Stomach smooth muscle (tissue), 2 donors: ENCODE data around the gene RNF215.
"Not testable (repeated sequence)": the region's sequence is repeated elsewhere in the genome, so short reads cannot be mapped to it uniquely, and the experiment has no call there.

Source experiments
- H3K27ac ChIP-seq: one replicate; pipeline ENCODE4 v1.7.0; 2013; ENCODE audit warnings: mild to moderate bottlenecking, low read length, inconsistent platforms
- H3K27me3 ChIP-seq, 2 donors: one replicate each; pipeline ENCODE4 v1.7.0; 2013; ENCODE audit warnings: low read length in 2 of 2; ENCODE audit not compliant: insufficient read depth in 2 of 2, control insufficient read depth in 1 of 2
- H3K36me3 ChIP-seq, 2 donors: one replicate each; pipeline ENCODE4 v1.7.0; 2013; ENCODE audit warnings: low read length in 2 of 2; ENCODE audit not compliant: control insufficient read depth in 2 of 2, insufficient read depth in 2 of 2
- H3K4me1 ChIP-seq: one replicate; pipeline ENCODE4 v1.7.0; 2013; ENCODE audit warnings: low read length; ENCODE audit not compliant: control insufficient read depth, insufficient read depth
- H3K4me3 ChIP-seq, 2 donors: one replicate each; pipeline ENCODE4 v1.7.0; 2013; ENCODE audit warnings: low read length in 2 of 2
- H3K9ac ChIP-seq, 2 donors: one replicate each; pipeline ENCODE4 v1.7.0; 2013; ENCODE audit warnings: low read length in 2 of 2, mild to moderate bottlenecking in 1 of 2
- H3K9me3 ChIP-seq, 2 donors: one replicate each; pipeline ENCODE4 v1.7.0; 2013; ENCODE audit warnings: low read length in 2 of 2; ENCODE audit not compliant: control insufficient read depth in 2 of 2
- donor health status: healthy.
- donor health status: Pancreatic carcinoma.

The RNF215 gene

GRCh38 chr22:30404307-30404706 lies 17.1 kb upstream of the RNF215 start:
- H3K9ac ChIP-seq: no peak overlapping the region
- H3K4me3 ChIP-seq: no peak overlapping the region
- H3K9me3 ChIP-seq: no peaks in the 10 kb centered on the region
- peaks cover 10 to 11% of the 10 kb centered on the region in 2 donors for H3K36me3 ChIP-seq
- no peaks in the 10 kb centered on the region for H3K27me3 ChIP-seq
- H3K27ac ChIP-seq: no peak overlapping the region
- peaks cover 6% of the 10 kb centered on the region for H3K4me1 ChIP-seq

GRCh38 chr22:30402766-30403104 lies 15.5 kb upstream of the RNF215 start:
- H3K9ac ChIP-seq, H3K36me3 ChIP-seq, H3K27me3 ChIP-seq, H3K9me3 ChIP-seq, H3K27ac ChIP-seq, H3K4me3 ChIP-seq: not testable (repeated sequence)
- peaks cover 16% of the 10 kb centered on the region for H3K4me1 ChIP-seq

GRCh38 chr22:30402028-30402765 lies 15.0 kb upstream of the RNF215 start:
- Histone ChIP-seq H3K36me3 (peaks cover 3 to 6% of the 10 kb centered on the region in 2 donors), H3K27me3 (no peaks in the 10 kb centered on the region), H3K9ac (no peak overlapping the region), H3K27ac (no peak overlapping the region), H3K4me1 (peaks cover 21% of the 10 kb centered on the region), H3K9me3 (no peaks in the 10 kb centered on the region), H3K4me3 (no peak overlapping the region)

- H3K27ac ChIP-seq, H3K27me3 ChIP-seq, H3K36me3 ChIP-seq, H3K4me3 ChIP-seq, H3K9me3 ChIP-seq, H3K9ac ChIP-seq: not testable (repeated sequence)
- H3K4me1 ChIP-seq: peaks cover 31% of the 10 kb centered on the region
Observed at GRCh38 chr22:30401024-30401423, 13.8 kb upstream of the RNF215 start.

- no peaks in the 10 kb centered on the region for H3K27me3 ChIP-seq
Observed at GRCh38 chr22:30400159-30400558, 12.9 kb upstream of the RNF215 start.

GRCh38 chr22:30399718-30400117 lies 12.5 kb upstream of the RNF215 start:
- Histone ChIP-seq H3K27ac (no peak overlapping the region), H3K27me3 (no peaks in the 10 kb centered on the region), H3K4me1 (peaks cover 34% of the 10 kb centered on the region), H3K9me3 (no peaks in the 10 kb centered on the region), H3K36me3 (no peaks in the 10 kb centered on the region), H3K9ac (no peak overlapping the region), H3K4me3 (no peak overlapping the region)

More at GRCh38 chr22:30400159-30400558, 12.9 kb upstream of the RNF215 start:
- Histone ChIP-seq H3K27ac (no peak overlapping the region), H3K36me3 (no peaks in the 10 kb centered on the region), H3K4me1 (peaks cover 34% of the 10 kb centered on the region), H3K9me3 (no peaks in the 10 kb centered on the region), H3K9ac (no peak overlapping the region), H3K4me3 (no peak overlapping the region)

GRCh38 chr22:30398685-30399680 lies 11.8 kb upstream of the RNF215 start:
- H3K4me3 ChIP-seq: peak overlapping the region in 1 of 2 donors; percentile 76
- H3K27ac ChIP-seq: no peak overlapping the region
- H3K27me3 ChIP-seq: no peaks in the 10 kb centered on the region

GRCh38 chr22:30397656-30398635 lies 10.7 kb upstream of the RNF215 start:
- Histone ChIP-seq H3K9me3 (no peaks in the 10 kb centered on the region), H3K27ac (no peak overlapping the region), H3K27me3 (no peaks in the 10 kb centered on the region), H3K4me1 (peaks cover 34% of the 10 kb centered on the region), H3K36me3 (no peaks in the 10 kb centered on the region), H3K4me3 (peak overlapping the region; percentile 64 to 76), H3K9ac (peak overlapping the region; percentile 33 to 51)

More at GRCh38 chr22:30398685-30399680, 11.8 kb upstream of the RNF215 start:
- Histone ChIP-seq H3K36me3 (no peaks in the 10 kb centered on the region), H3K9ac (no peak overlapping the region), H3K9me3 (no peaks in the 10 kb centered on the region), H3K4me1 (peaks cover 34% of the 10 kb centered on the region)

- peak within 1 kb of the TSS; percentile 64 to 76 for H3K4me3 ChIP-seq
- H3K27me3 ChIP-seq: no peaks in the 10 kb centered on the region
- no peaks in the 10 kb centered on the region for H3K9me3 ChIP-seq
- H3K4me1 ChIP-seq: peaks cover 34% of the 10 kb centered on the region
- H3K27ac ChIP-seq: peak within 1 kb of the TSS; percentile 11
- peak within 1 kb of the TSS; percentile 33 to 72 for H3K9ac ChIP-seq
- H3K36me3 ChIP-seq: no peaks in the 10 kb centered on the region
Observed at GRCh38 chr22:30396871-30397655, 9.9 kb upstream of the RNF215 start, which contains the start of gene SEC14L2. Gene SEC14L2 (plus strand): TSS chr22:30397018. CDS start chr22:30397117, 99 bp downstream.
